Tibial nerve (tissue), 4 donors: ENCODE data around the gene RAPGEF3.

Experiments used
- CTCF ChIP-seq, 5 experiments: fragments of 200-600 bp in 3 of 5; fragments of 450-650 bp in 2 of 5; sonication (generic) in 3 of 5; IDR thresholded peaks; one replicate each; pipeline ENCODE4 v1.5.1; 2016 to 2019; ENCODE audit warnings: antibody characterized with exemption in 5 of 5, mild to moderate bottlenecking in 3 of 5, moderate library complexity in 2 of 5
- EP300 ChIP-seq, 2 donors: sonication (generic); formaldehyde crosslinking; IDR thresholded peaks; one replicate each; pipeline ENCODE4 v1.6.1; 2017; ENCODE audit warnings: antibody characterized with exemption in 2 of 2, mild to moderate bottlenecking in 1 of 2
- POLR2A ChIP-seq, 2 donors: fragments of 450-650 bp; IDR thresholded peaks; one replicate each; pipeline ENCODE4 v1.6.1; 2017; ENCODE audit warnings: antibody characterized with exemption in 2 of 2, mild to moderate bottlenecking in 2 of 2, moderate library complexity in 2 of 2

- TF ChIP-seq POLR2A (IDR thresholded peaks at IDR 0.05): no peak
- TF ChIP-seq CTCF (IDR thresholded peaks at IDR 0.05): no peak
- TF ChIP-seq EP300 (IDR thresholded peaks at IDR 0.05): no peak
These were observed 13.5 kb upstream of the RAPGEF3 start for GRCh38 chr12:47772094-47772660.
